KBM-7 (cell line): ENCODE measurements around the gene LLPH.
"Not testable (repeated sequence)": the region's sequence is repeated elsewhere in the genome, so short reads cannot be mapped to it uniquely, and the experiment has no call there.

ENCODE experiments used
- DNase-seq: peaks from one replicate; pipeline ENCODE4 v3.0.0-alpha.2; 2015
- in situ Hi-C: fragments of 300-500 bp; cut with MboI; formaldehyde crosslinking; loops from 2 replicates; pipeline ENCODE4 v1.14.3; 2020; ENCODE audit warnings: low sequenced_read_pairs, low pct_unique_long_range_greater_than_20kb, mixed read lengths

LLPH gene

GRCh38 chr12:66130267-66131066 is at the start of gene LLPH:
TSS of gene LLPH (minus strand) at chr12:66130750. CDS start at chr12:66129106, 1,644 bp downstream.
- in situ Hi-C loops, result loop anchor here (25.0 kb wide), 1 partner anchor 282 kb away; no protein-coding TSS in a partner anchor
- peak; percentile 89 for DNase-seq

GRCh38 chr12:66176105-66176900 is 45.8 kb upstream of the LLPH start:
- DNase-seq, result no peak
- in situ Hi-C loops, result no loop called here

GRCh38 chr12:66174391-66175325 is 44.1 kb upstream of the LLPH start:
- DNase-seq, in situ Hi-C loops: not testable (repeated sequence)

GRCh38 chr12:66170606-66171005 is 40.1 kb upstream of the LLPH start:
- no peak for DNase-seq
- in situ Hi-C loops, result no loop called here

GRCh38 chr12:66169221-66170170 is 38.9 kb upstream of the LLPH start, which contains the start of gene TMBIM4:
TSS of gene TMBIM4 (minus strand) at chr12:66169996. CDS start at chr12:66169951, 45 bp downstream.
- in situ Hi-C loops, result no loop called here

GRCh38 chr12:66168410-66168809 is 37.9 kb upstream of the LLPH start:
- in situ Hi-C loops, result no loop called here
- DNase-seq, result peak; percentile 18

More at GRCh38 chr12:66169221-66170170, 38.9 kb upstream of the LLPH start, which contains the start of gene TMBIM4:
- peak; percentile 95 for DNase-seq

- DNase-seq, result no peak
- in situ Hi-C loops, result no loop called here
These were observed 36.0 kb upstream of the LLPH start for GRCh38 chr12:66166561-66166960.

GRCh38 chr12:66165141-66165540 is 34.6 kb upstream of the LLPH start:
- in situ Hi-C loops, result no loop called here
- no peak for DNase-seq

GRCh38 chr12:66164349-66164821 is 33.8 kb upstream of the LLPH start:
- in situ Hi-C loops, result no loop called here
- DNase-seq, result no peak

- in situ Hi-C loops, result no loop called here
- DNase-seq, result peak; percentile 29
These were observed 32.7 kb upstream of the LLPH start for GRCh38 chr12:66163289-66163688.

GRCh38 chr12:66162701-66163100 is 32.2 kb upstream of the LLPH start:
- DNase-seq, result no peak
- in situ Hi-C loops, result no loop called here

GRCh38 chr12:66160704-66161103 is 30.2 kb upstream of the LLPH start:
- in situ Hi-C loops, result no loop called here
- DNase-seq, result no peak

GRCh38 chr12:66159123-66159522 is 28.6 kb upstream of the LLPH start:
- in situ Hi-C loops, result no loop called here

GRCh38 chr12:66156654-66157053 is 26.1 kb upstream of the LLPH start:
- DNase-seq, result no peak
- in situ Hi-C loops, result no loop called here

More at GRCh38 chr12:66159123-66159522, 28.6 kb upstream of the LLPH start:
- DNase-seq, result no peak

- in situ Hi-C loops, result no loop called here
- no peak for DNase-seq
These were observed 24.2 kb upstream of the LLPH start for GRCh38 chr12:66154776-66155175.

- DNase-seq, result no peak
- in situ Hi-C loops, result no loop called here
These were observed 22.2 kb upstream of the LLPH start for GRCh38 chr12:66152732-66153131.

- peak; percentile 86 for DNase-seq
These were observed 19.3 kb upstream of the LLPH start for GRCh38 chr12:66149702-66150398.

More at GRCh38 chr12:66149702-66150398, 19.3 kb upstream of the LLPH start:
- in situ Hi-C loops, result loop anchor here (25.0 kb wide), 1 partner anchor 262 kb away; no protein-coding TSS in a partner anchor
